ENCODE measurements around the gene HSPB1.
"Not testable (repeated sequence)": the region's sequence is repeated elsewhere in the genome, so short reads cannot be mapped to it uniquely, and the experiment has no call there.

Gene HSPB1

DNA sequence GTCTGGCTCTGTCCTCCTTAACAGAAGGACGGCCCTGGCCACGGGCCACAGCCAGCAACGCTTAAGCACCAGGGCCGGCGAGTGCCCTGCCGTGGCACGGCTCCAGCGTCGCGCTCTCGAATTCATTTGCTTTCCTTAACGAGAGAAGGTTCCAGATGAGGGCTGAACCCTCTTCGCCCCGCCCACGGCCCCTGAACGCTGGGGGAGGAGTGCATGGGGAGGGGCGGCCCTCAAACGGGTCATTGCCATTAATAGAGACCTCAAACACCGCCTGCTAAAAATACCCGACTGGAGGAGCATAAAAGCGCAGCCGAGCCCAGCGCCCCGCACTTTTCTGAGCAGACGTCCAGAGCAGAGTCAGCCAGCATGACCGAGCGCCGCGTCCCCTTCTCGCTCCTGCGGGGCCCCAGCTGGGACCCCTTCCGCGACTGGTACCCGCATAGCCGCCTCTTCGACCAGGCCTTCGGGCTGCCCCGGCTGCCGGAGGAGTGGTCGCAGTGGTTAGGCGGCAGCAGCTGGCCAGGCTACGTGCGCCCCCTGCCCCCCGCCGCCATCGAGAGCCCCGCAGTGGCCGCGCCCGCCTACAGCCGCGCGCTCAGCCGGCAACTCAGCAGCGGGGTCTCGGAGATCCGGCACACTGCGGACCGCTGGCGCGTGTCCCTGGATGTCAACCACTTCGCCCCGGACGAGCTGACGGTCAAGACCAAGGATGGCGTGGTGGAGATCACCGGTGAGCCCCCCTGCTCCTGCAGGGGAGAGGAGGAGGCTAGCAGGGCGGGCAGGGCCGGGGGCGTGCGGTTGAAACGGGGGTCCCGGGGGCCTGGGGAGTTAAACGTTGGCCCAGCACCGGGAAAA is at the start of gene HSPB1:
HSPB1 (plus strand) TSS at position 327 of the 855 bp plus-strand sequence; CDS start at position 367, 40 bp downstream.
- DNase-seq (ENCODE audit: low read depth in 2 of 2): no peak

DNA sequence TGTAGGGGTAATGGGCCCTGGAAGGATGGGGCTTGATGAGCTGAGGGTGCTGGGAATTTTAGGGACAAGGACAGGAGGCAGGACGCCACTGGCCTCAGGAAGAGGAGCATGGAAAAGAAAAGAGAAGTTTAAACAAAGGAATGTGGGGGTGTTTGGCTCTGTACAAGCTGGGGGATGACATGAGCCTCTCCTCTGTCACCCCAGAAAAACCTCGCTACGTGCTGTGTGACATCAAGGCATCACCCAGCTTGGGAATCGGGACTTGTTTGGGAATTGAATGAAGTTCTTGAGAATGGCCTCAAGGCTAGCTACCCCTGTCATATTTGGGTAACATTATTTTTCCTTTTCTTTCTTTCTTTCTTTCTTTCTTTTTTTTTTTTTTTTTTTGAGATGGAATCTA is 47.7 kb upstream of the HSPB1 start:
- no peak for DNase-seq (ENCODE audit: low read depth in 2 of 2)

DNA sequence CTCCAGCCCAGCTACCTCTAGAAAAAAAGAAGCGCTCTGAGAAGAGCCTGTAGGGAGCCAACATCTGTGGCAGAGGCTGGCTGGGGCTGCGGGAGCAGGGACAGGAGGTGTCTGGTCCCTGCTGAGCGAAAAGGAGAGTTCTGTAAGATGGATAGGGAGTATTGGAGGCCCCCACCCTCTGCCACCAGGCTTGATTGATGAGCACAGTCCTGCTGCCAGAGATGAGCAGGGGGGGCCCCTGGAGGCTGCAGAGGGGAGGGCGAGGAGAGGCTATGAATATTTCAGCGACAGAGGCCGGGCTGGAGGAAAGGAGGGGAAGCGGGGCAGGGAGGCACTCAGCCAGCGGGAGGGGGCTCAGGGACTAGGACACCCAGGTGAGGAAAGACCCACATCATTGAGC is 44.5 kb upstream of the HSPB1 start:
- no peak for DNase-seq (ENCODE audit: low read depth in 2 of 2)

DNA sequence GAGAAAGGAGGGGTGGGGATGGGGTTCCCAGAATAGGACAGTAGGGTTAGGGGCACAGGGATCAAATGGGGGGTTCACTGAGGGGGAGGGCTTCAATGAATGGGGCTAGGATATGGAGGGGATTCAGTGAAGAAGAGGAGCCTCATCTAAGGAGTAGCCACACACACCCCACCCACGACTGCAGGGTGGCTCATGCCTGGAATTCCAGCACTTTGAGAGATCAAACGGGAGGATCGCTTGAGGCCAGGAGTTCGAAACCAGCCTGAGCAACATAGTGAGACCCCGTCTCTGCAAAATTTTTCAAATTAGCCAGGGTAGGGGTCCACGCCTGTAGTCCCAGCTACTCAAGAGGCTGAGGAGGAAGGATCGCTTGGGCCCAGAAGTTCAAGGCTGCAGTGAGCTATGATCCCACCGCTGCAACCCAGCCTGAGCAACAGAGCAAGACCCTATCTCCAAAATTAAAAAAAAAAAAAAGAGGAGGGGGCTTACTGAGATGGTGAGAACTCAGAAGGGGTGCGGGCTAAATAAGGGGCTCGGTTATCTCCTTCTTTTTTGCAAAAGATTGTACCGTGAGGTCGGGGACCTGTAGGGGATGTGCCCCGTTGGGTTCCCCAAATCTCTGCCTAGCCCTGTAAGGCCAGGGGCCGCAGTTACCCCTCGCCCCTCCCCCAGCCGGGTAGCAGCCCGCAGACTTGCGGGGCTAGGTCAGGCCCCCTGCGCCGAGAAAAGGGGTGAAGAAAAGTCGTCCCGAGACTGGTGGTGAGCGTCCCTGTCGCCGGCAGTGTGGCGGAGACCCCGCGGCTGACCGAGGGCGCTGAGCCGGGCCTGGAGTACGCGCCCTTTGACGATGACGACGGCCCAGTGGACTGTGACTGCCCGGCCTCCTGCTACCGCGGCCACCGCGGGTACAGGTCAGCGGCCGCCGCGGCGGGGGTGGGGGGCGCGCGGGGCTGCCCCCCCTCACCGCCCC is 43.1 kb upstream of the HSPB1 start:
- no peak for DNase-seq (ENCODE audit: low read depth in 2 of 2)

DNA sequence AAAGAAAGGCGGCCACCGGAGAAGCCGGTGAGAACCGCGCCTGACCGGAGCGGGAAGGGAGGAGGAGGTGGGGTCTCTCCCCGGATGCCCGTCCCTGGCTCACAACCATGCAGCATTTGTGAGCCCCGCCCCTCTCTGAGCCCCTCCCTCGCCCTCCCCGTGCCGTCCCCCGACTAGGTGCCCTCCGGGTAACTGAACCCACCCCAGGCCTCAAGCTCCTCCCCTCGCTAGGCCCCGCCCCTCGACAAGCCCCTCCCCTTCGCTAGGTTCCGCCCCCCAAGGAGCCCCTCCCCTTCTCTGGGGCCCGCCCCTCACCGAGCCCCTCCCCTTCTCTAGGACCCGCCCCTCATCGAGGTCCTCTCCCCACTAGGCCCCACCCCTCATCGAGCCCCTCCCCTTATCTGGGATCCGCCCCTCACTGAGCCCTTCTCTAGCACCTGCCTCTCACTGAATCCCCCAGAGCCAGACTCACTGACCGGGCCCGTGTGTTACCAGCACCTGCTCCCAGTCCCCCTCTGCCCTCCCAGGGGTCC is 42.2 kb upstream of the HSPB1 start:
- DNase-seq (ENCODE audit: low read depth in 2 of 2): peak; percentile 17 to 36

DNA sequence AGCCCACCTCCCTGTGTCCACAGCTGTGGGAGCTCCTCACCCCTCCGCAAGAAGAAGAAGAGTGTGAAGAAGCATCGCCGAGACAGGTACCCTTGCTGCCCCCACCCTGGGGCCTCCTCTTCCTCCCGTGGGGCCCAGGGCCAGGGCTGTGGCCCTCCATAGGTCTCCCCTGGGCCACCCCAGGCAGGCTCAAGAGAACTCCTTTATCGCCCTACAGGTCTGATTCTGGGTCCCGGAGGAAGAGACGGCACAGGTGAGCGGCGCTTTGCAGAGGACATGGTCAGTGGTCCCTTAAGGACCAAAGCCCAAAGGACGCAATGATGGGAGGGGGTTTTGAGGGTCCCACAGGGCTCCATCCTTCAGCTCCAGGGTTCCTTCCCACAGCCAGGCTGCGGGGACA is 41.1 kb upstream of the HSPB1 start:
- no peak for DNase-seq (ENCODE audit: low read depth in 2 of 2)

DNA sequence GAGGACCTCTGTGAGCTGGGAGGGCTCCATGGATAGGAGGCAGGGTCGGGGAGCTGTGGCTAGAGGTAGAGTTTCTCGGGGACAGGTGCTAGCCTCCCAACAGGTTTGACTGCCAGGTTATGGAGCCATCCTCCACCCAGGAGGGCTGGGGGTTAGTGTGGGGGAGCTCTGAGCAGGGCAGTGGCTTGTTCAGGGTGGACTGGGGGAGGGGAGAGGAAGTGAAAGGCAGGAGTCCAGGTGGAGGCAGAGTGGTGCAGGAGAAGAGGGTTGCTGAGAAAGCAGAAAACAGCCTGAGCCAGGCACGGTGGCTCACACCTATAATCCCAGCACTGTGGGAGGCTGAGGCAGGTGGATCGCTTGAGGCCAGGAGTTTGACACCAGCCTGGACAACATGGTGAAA is 40.5 kb upstream of the HSPB1 start:
- no peak for DNase-seq (ENCODE audit: low read depth in 2 of 2)

DNA sequence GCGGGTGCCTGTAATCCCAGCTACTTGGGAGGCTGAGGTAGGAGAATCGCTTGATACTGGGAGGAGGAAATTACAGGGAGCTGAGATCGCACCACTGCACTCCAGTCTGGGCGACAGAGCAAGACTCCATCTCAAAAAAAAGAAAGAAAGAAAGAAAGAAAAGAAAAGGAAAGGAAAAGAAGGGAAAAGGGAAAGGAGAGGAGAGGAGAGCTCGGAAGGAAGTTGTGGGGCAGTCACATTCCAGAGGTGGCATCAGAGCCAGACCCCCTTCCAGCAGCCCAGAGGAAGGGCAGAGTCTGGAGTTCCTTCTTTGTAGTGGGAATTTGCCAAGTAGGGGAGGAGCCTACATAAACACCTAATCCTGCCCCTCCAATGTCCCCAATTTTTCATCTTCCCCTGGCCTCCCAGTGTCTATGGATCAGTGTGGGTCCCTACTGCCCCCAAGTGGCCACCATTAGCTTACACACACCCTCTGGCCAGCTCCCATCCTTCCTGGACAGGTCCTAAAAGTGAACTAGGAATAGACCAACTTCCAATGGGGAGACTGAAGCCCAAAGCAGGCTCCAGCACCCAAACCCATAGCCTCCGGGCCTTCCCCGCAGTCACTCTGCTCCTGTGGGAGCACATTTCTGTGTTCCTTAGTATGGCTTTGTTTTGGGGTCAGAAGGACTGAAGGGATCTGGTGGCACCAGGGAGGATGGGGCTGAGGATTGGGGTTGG is 39.6 kb upstream of the HSPB1 start:
- no peak for DNase-seq (ENCODE audit: low read depth in 2 of 2)

DNA sequence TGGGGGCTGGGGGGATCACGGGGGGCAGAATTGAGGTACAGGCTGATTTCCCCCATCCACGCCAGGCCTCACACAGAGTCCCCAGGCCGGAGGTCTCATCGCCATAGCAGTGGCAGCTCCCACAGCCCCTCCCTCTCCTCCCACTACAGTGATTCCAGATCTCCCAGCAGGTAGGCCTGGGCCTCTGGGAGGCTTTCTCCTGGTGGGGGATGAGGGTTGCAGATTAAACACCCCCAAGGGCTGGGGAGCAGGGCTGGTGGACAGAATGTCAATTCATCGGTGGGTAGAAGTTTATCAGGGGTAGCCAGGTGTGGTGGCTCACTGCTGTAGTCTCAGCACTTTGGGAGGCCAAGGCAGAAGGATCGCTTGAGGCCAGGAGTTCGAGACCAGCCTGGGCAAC is 37.2 kb upstream of the HSPB1 start:
- no peak for DNase-seq (ENCODE audit: low read depth in 2 of 2)

DNA sequence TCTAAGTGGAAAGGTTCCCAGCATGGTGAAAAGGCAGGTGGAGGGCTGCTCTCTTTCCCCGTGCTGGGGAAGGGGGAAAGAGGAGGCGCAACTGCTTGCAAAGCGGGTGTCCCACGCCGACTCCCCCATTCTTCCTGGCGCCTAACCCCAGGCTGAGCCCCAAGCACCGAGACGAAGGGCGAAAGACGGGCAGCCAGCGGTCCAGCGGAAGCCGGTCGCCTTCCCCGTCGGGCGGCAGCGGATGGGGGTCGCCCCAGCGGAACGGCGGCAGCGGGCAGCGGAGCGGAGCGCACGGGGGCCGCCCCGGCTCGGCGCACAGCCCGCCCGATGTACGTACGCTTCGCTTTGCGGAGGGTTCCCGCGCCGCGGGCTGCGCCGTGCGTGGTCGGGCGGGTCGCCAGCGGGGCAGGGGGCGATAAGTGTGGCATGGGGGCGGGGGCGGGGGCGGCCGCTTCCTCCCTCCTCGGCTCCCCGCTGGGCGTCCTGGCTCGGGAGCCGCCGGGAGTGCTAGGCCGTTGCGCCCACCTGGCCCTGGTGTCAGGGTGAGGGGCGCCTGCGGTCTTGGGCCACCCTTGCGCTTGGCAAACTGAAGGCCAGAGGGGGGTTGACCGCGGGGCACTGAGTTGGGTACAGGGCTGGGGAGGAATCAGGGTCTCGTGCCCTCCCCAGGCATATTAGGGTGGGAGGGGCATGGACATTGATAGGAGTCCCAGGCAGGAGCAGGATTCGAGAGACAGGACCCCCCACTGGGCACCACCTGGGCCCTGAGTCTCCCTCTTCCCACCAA is 35.2 kb upstream of the HSPB1 start:
- DNase-seq (ENCODE audit: low read depth in 2 of 2): no peak

DNA sequence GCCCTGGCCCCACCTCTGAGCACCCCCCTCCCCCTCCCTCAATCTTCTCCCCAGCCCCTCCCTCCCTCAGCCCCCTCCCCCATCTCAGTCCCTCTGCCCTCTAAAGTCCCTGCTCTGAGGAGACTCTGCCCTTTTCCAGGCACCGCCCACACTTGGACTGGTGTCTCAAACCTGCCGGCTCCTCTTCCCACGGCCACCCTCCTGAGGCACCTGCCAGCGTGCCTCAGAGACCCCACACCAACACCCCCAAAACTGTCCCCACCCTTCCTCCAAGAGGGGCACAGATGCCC is 34.6 kb upstream of the HSPB1 start:
- DNase-seq (ENCODE audit: low read depth in 2 of 2): no peak

DNA sequence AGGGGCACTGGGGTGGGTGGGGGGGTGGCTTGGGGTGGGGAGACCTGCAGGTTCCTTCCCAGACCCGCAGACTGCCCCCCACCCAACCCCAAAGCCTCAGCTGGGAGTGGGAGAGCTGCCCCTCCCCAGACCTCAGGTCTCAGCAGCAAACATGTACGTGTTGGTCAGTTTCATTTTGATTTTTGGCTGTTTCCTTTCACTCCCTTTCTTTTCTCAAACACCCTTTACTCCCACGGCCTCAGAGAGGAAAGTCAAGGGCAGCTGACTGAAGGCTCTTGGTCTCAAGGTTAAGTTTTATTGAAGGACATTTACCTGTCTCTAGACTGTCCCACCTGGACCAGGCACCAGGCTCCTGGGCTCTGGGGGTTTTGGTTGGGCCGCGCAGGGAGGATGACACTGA is 34.1 kb upstream of the HSPB1 start:
- no peak for DNase-seq (ENCODE audit: low read depth in 2 of 2)

DNA sequence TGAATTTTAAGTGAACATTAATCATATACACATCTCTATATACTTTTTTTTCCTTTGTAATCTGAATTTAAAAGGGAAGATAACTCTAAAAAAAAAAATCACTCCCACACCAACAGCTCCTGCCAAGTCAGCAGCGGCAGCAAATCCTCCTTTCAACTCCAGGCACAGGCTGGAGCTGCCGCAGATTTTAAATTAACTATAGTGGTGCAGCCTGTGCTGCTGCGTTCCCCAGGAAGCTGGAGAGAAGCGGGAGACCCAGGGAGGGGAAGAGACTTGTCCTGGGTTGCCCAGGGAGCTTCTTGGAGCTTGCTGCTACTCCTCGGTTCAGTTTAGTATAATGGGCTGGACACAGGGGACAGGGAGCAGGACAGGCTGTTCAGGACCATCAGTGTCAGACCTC is 32.6 kb upstream of the HSPB1 start:
- no peak for DNase-seq (ENCODE audit: low read depth in 2 of 2)

DNA sequence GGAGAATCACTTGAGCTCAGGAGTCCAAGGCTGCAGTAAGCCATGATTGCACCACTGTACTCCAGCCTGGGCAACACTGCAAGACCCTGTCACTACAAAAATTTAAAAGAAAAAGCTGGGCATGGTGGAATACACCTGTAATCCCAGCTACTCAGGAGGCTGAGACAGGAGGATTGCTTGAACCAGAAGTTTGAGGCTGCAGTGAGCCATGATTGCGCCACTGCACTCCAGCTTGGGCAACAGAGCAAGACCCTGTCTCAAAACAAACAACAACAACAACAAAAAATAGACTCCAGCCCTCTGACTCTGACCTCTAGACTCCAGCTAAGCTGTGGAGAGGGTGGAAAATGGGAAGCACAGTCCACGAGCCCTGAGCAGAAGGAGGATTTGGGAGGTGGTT is 31.1 kb upstream of the HSPB1 start:
- not testable (repeated sequence) for DNase-seq (ENCODE audit: low read depth in 2 of 2)

DNA sequence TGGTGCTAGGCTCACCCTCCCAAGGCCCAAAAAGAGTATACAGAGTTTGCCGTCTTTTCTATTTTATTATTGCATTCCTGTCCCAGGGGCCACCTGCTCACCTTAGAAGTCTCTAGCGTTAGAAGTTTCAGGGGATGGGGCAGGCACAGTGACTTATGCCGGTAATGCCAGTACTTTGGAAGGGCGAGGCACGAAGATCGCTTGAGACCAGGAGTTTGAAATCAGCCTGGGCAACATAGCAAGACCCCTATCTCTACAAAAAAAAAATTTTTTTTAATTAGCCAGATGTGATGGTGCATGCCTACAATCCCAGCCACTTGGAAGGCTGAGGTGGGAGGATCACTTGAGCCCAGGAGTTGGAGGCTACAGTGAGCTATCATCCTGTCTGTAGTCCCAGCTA is 30.3 kb upstream of the HSPB1 start:
- DNase-seq (ENCODE audit: low read depth in 2 of 2): no peak

DNA sequence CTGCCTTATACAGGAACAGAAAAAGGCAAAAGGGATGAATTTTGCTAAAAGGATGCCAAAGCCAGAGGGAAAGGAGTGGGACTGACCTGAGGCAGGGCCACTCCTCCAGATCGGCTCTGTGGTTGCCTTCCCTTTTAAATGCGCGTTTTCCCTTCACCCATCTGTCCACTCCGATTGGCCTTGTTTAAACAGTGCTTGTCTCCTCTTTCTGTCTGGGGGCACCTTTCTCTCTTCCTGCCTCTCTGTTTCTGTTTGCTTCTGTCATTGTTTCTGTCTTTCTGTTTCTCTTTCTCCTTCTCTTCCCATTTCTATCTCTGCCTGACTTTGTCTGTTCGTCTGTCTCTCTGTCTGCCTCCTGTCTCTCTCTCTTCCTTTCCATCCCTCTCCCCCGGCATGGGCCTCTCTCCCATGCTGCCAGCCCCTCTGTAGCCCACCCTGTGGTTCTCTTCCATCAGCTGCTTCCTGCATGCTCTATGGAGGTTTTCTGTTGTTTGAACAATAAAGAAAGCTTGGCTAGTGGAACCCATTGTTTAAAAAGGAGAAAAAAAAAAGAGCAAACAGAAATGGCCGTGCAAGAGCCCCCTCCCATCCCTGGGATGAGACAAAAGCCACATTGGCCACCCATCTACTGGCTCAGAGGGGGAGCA is 29.5 kb upstream of the HSPB1 start:
- no peak for DNase-seq (ENCODE audit: low read depth in 2 of 2)

DNA sequence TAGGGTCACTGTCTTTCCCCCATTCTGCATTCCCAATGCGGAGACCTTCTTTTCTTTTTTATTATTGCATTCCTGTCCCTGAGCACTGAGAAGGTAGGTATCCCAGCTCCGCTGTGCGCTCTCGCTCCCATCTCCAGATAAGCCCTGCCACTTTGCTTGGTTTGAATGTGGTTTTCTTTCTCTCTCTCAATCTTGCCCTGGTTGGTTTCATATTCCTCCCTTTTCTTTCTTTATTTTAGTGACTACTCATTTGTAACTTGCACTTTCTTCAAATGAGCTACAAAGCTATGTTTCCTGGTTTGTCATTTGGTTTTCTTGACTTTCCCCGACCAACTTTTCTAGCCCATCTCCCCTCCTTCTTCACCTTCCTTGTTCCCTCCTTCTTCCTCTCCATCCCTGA is 29.0 kb upstream of the HSPB1 start:
- DNase-seq (ENCODE audit: low read depth in 2 of 2): no peak

DNA sequence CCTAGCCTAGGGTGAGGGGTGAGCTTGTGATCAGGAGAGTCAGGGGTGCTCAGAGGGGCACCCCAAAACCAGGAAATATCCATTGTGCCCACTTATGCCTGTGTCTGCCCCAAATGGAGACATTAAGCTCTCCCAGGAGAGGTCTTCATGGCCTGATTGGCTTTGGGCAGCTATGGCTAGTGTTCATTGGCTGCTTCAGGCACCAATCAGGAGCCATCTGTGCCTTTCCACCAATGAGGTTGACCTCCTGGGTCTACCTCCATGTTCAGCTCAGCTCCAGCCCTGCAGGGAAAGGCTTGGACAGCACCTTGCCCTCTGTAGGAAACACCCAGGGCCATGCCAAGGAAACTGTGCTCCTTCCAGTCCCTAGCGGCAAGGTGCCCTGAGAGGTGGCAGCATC is 23.9 kb upstream of the HSPB1 start:
- no peak for DNase-seq (ENCODE audit: low read depth in 2 of 2)

DNA sequence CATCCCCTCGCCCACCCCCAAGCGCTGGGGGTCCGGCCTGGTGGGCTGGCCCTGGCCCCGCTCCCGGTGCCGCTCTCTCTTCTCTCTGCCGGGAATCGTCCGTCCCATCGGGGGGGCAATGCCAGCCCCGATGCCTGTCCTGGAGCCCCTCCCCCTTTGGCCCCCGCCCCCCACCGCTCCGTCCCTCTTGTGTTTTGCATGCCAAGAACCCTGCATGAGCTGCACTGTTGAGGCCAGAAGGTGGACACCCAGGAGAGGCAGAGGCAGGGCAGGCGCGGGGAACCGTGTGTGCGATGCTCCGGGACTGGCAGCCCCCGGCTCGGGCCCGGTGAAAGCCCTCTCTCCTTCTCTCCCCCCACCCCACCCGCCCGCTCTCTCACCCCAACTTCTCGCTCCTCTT is 22.1 kb upstream of the HSPB1 start:
- DNase-seq (ENCODE audit: low read depth in 2 of 2): no peak

DNA sequence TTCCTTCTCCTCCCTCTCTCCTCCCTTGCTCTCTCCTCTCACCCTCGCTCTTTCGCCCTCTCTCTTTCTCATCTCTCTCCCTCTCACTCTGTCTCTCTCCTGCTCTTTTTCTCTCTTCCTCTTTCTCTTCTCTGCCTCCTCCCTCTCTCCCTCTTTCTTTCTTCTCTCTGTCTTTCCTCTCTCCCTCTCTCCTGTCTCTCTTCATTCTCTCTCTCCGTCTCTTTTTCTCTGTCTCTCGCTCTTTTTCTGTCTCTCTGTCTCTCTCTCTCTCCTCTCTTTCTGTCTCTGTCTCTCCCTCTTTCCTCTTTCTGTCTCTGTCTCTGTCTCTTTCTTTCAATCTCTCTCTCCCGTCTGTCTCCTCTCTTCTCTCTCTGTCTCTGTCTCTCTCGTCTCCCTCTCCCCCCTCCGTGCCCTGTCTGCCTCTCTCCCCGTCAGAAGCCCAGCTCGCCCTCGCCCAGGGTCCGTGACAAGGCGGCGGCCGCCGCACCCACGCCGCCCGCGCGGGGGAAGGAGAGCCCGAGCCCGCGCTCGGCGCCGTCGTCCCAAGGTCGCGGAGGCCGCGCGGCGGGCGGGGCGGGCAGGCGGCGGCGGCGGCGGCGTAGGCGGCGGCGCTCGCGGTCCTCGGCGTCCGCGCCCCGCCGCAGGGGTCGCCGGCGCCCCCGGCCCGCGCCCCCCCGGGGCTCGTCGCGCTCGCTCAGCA is 21.3 kb upstream of the HSPB1 start:
- no peak for DNase-seq (ENCODE audit: low read depth in 2 of 2)
